Loucy (cell line): ENCODE results near the gene CCDC60.

Experiments used
- H2AFZ ChIP-seq: fragments of 200-600 bp; sonication (generic); 2 replicates; pipeline ENCODE4 v1.6.0; 2016; ENCODE audit warnings: antibody characterized with exemption, mild to moderate bottlenecking, low read length, moderate library complexity
- H3F3A ChIP-seq: fragments of 200-600 bp; 2 replicates; pipeline ENCODE4 v1.6.0; 2016; ENCODE audit warnings: antibody characterized with exemption, low read depth, mild to moderate bottlenecking
- H3K27me3 ChIP-seq: fragments of 200-600 bp; sonication (generic); 2 replicates; pipeline ENCODE4 v1.6.1; 2014; ENCODE audit warnings: low read length, mild to moderate bottlenecking; ENCODE audit not compliant: insufficient read depth, poor library complexity, severe bottlenecking
- H3K36me3 ChIP-seq: fragments of 200-600 bp; sonication (generic); 2 replicates; pipeline ENCODE4 v1.6.1; 2016; ENCODE audit warnings: low read length; ENCODE audit not compliant: insufficient read depth
- H3K4me1 ChIP-seq: fragments of 200-600 bp; sonication (generic); 2 replicates; pipeline ENCODE4 v1.5.1; 2014; ENCODE audit warnings: low read length, mild to moderate bottlenecking; ENCODE audit not compliant: insufficient read depth, poor library complexity, severe bottlenecking
- H3K4me2 ChIP-seq: fragments of 200-600 bp; sonication (generic); 2 replicates; pipeline ENCODE4 v1.6.0; 2014; ENCODE audit warnings: antibody characterized with exemption, low read length, low read depth, mild to moderate bottlenecking; ENCODE audit not compliant: poor library complexity, severe bottlenecking
- H3K4me3 ChIP-seq: fragments of 200-600 bp; sonication (generic); 2 replicates; pipeline ENCODE4 v1.5.1; 2014; ENCODE audit warnings: low read length, mild to moderate bottlenecking, mixed read lengths; ENCODE audit not compliant: poor library complexity, severe bottlenecking
- H3K79me2 ChIP-seq: fragments of 200-600 bp; sonication (generic); 2 replicates; pipeline ENCODE4 v1.6.1; 2014; ENCODE audit warnings: low read length; ENCODE audit not compliant: insufficient read depth
- H3K9ac ChIP-seq: fragments of 200-600 bp; sonication (generic); 2 replicates; pipeline ENCODE4 v1.6.0; 2014; ENCODE audit warnings: mild to moderate bottlenecking, low read depth, low read length, moderate library complexity; ENCODE audit not compliant: poor library complexity, severe bottlenecking
- H3K9me2 ChIP-seq: fragments of 200-600 bp; sonication (generic); replicated peaks from 2 replicates; pipeline ENCODE4 v1.6.1; 2016; ENCODE audit warnings: low read depth, low read length, mixed read lengths
- H3K9me3 ChIP-seq: fragments of 200-600 bp; sonication (generic); 2 replicates; pipeline ENCODE4 v1.6.1; 2014; ENCODE audit warnings: mild to moderate bottlenecking, antibody characterized with exemption, low read length, low read depth; ENCODE audit not compliant: insufficient read depth
- H4K20me1 ChIP-seq: fragments of 200-600 bp; sonication (generic); 2 replicates; pipeline ENCODE4 v1.6.0; 2014; ENCODE audit warnings: antibody characterized with exemption, low read length, mild to moderate bottlenecking; ENCODE audit not compliant: insufficient read depth, poor library complexity, severe bottlenecking
- EZH2phosphoT487 ChIP-seq: fragments of 200-600 bp; IDR thresholded peaks from 2 replicates; pipeline ENCODE4 v1.6.1; 2018; ENCODE audit warnings: antibody characterized with exemption, mild to moderate bottlenecking, moderate library complexity, borderline replicate concordance
- TF ChIP-seq, protein P1 (sequence below): fragments of 200-600 bp; sonication (generic); conservative IDR thresholded peaks from 2 replicates; pipeline ENCODE4 v1.5.1; 2014; ENCODE audit warnings: mild to moderate bottlenecking, antibody characterized with exemption, low read length

Gene CCDC60, protein sequence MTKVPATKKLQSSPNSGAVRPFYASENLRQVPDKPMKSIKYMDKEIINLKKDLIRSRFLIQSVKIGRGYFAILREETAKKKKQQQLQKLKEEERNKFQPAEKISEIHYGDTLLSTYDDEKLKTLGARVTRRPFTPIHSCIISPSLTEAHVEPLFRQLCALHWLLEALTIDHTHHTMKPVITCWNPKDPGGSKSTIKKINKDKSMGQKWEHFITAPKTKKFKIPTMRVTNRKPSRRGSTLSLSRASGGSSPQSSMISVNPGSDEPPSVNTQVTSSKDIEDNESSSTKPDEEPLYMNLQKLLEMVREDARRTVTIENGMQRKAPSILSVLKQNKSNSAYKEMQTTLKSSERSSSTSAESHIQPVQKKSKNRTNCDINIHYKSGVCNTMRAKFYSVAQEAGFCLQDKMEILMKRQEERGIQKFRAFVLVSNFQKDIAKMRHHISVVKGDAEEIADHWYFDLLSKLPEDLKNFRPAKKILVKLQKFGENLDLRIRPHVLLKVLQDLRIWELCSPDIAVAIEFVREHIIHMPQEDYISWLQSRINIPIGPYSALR

GRCh38 chr12:119334430-119335170, at the start of gene CCDC60:
Gene CCDC60 (plus strand): TSS chr12:119334729. CDS start chr12:119335177, 448 bp downstream.
- H3K79me2 ChIP-seq, result no peaks in the 10 kb centered on the region
- no peak for TF ChIP-seq EZH2phosphoT487
- TF ChIP-seq, protein P1, sequence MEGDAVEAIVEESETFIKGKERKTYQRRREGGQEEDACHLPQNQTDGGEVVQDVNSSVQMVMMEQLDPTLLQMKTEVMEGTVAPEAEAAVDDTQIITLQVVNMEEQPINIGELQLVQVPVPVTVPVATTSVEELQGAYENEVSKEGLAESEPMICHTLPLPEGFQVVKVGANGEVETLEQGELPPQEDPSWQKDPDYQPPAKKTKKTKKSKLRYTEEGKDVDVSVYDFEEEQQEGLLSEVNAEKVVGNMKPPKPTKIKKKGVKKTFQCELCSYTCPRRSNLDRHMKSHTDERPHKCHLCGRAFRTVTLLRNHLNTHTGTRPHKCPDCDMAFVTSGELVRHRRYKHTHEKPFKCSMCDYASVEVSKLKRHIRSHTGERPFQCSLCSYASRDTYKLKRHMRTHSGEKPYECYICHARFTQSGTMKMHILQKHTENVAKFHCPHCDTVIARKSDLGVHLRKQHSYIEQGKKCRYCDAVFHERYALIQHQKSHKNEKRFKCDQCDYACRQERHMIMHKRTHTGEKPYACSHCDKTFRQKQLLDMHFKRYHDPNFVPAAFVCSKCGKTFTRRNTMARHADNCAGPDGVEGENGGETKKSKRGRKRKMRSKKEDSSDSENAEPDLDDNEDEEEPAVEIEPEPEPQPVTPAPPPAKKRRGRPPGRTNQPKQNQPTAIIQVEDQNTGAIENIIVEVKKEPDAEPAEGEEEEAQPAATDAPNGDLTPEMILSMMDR, result no peak
- H3K9ac ChIP-seq, result no peak within 1 kb of the TSS
- no peak within 1 kb of the TSS for H2AFZ ChIP-seq
- H3K9me3 ChIP-seq, result no peaks in the 10 kb centered on the region; the same call in 1 of the 2 replicates
- H3K9me2 ChIP-seq, result no peaks in the 10 kb centered on the region
- H3K4me2 ChIP-seq, result no peak within 1 kb of the TSS
- H3K27me3 ChIP-seq, result no peaks in the 10 kb centered on the region
- no peak within 1 kb of the TSS for H3K4me3 ChIP-seq
- no peaks in the 10 kb centered on the region for H3F3A ChIP-seq
- H3K4me1 ChIP-seq, result no peaks in the 10 kb centered on the region
- no peaks in the 10 kb centered on the region for H4K20me1 ChIP-seq
- H3K36me3 ChIP-seq, result no peaks in the 10 kb centered on the region

DNA sequence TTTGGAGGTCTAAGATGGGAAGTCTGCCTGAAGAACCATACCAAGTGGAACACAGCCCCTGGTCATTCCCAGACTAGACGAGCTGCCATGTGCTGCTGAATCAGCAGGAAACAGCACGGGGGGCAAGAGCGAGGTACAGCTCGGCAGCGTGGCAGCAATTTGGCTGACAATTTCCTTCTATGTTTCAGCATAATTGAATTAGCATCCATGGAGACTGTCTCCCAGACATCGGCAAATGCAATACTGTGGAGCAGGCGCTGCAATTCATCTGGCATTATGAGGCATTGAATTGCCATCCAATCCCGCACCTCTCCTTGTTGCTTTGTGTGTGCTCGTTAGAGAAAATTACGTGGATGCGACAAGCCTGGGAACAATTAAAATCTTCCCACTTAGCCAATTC, 46.0 kb upstream of the CCDC60 start:
- no peaks in the 10 kb centered on the region for H3K79me2 ChIP-seq
- H3K9me3 ChIP-seq, result no peaks in the 10 kb centered on the region
- no peaks in the 10 kb centered on the region for H3K36me3 ChIP-seq
- no peaks in the 10 kb centered on the region for H4K20me1 ChIP-seq
- no peaks in the 10 kb centered on the region for H3K27me3 ChIP-seq
- H3K4me2 ChIP-seq, result no peak overlapping the region
- TF ChIP-seq EZH2phosphoT487, result no peak
- TF ChIP-seq, protein P1, result no peak
- H3K9me2 ChIP-seq, result no peaks in the 10 kb centered on the region
- no peaks in the 10 kb centered on the region for H3F3A ChIP-seq
- no peak overlapping the region for H3K4me3 ChIP-seq
- no peaks in the 10 kb centered on the region for H3K4me1 ChIP-seq
- no peak overlapping the region for H2AFZ ChIP-seq
- no peak overlapping the region for H3K9ac ChIP-seq

- no peaks in the 10 kb centered on the region for H3K9me2 ChIP-seq
- no peaks in the 10 kb centered on the region for H3F3A ChIP-seq
- H3K79me2 ChIP-seq, result no peaks in the 10 kb centered on the region
- TF ChIP-seq, protein P1, result no peak
- no peak for TF ChIP-seq EZH2phosphoT487
- H3K27me3 ChIP-seq, result no peaks in the 10 kb centered on the region
- H3K4me3 ChIP-seq, result no peak overlapping the region
- no peaks in the 10 kb centered on the region for H4K20me1 ChIP-seq
- H3K4me2 ChIP-seq, result no peak overlapping the region
- no peaks in the 10 kb centered on the region for H3K4me1 ChIP-seq
- H2AFZ ChIP-seq, result no peak overlapping the region
- H3K36me3 ChIP-seq, result no peaks in the 10 kb centered on the region
- no peaks in the 10 kb centered on the region for H3K9me3 ChIP-seq
- no peak overlapping the region for H3K9ac ChIP-seq
Observed at GRCh38 chr12:119292893-119293630, 41.5 kb upstream of the CCDC60 start.
